NCI-H82 treated with DMSO at 0.1 percent for 48 hours (cell line): Measurements from ENCODE around the gene CNOT6L.

Experiments
- DNase-seq: peaks from one replicate; lab custom pipeline; 2025; ENCODE audit not compliant: unreplicated experiment; lab: John Stamatoyannopoulos, UW

Gene CNOT6L

DNA sequence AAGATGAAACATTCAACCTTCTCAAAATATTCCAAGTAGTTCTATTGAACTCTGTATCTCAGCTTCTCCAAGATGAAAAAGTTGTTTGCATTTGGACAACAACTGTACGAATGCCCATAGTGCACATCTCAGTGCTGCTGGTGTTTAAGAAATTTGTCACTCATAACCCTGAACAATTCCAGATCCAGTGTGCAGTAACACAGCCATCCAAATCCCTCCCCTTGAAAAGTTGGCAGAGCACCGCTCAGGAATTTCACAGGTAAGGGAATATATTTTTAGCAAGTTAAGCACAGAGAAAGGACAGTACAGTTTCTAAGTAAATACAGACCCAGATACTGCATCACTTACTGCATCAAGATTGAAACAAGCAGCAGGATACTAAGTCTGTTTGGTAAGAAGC lies 104.7 kb downstream of the CNOT6L start:
- DNase-seq, result no peak

DNA sequence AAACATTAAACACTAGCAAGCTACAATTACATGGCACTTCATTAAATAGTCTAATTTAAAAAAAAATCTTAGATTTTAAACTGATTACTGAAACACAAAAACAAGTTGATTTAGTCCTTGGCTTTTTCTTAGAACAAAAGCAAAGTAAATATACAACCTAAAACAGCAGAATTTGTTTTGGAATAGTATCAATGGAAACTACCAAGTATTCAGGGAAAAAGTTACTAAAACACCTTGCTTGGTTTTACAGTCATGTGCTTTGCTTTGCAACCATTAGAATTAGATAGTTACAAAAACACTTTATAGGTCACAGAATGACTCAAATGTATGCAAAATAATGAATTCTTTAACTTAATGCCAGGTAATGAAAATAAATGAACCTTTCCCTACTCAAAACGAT lies 105.3 kb downstream of the CNOT6L start:
- DNase-seq, result no peak

GRCh38 chr4:77712675-77713074 lies 106.5 kb downstream of the CNOT6L start:
- no peak for DNase-seq

DNA sequence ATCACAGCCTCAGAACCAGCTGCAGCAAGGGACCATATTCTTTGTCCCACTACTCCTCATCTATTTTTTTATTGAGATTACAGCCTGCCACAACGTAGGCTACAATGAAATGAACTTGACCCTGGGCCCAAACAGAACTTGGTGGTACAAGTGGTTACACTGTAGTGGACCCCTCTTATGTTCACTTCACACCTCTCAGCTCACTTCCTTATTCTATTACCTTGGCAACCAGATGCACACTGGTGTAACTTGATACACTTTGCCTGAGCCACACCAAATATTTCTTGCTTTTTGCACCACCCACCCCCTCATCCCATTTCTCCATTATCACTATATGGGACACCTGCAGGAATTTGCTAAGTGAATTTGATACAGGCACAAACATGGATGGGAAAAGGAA lies 107.7 kb downstream of the CNOT6L start:
- no peak for DNase-seq

- DNase-seq, result no peak
Measured at GRCh38 chr4:77710684-77711083, 108.5 kb downstream of the CNOT6L start.

DNA sequence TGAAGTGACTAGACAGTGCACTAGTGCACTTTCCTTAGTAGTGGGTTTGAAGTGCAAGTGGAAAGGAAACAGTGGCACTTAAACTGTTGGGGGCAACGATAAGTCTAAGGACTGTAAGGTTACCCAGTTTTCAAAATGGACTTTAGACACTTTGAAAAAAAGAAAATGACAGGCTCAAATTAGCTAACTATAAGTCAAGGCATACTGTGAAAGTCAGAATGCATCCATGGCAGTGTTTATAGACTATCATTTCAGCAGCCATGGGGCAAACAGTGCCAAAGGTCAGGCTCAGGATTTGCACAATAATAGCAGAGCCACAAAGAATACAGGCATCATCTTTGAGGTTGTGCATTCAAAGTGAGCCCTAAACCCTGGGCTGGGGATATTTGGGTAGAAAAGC lies 109.1 kb downstream of the CNOT6L start:
- DNase-seq, result no peak

- DNase-seq, result no peak
Measured at GRCh38 chr4:77706717-77707116, 112.5 kb downstream of the CNOT6L start.

DNA sequence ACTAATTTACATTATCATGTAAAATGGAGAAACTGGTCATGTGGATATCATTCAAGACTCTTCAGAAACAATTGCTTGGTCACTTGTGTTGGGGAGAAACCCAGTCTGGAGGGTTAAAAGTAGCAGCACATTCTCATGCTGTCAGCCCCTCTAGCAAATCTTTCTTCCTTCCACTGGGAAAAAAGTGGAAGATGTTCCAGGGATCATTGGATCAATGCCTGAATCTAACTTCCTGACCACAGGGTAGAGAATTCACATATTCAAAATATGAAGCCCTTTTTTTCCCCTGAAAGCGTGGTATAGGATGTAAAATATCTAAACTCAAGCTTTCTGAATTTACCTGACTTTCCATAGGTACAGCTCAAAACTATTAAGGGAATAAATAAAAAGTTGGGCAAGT lies 115.5 kb downstream of the CNOT6L start:
- no peak for DNase-seq

DNA sequence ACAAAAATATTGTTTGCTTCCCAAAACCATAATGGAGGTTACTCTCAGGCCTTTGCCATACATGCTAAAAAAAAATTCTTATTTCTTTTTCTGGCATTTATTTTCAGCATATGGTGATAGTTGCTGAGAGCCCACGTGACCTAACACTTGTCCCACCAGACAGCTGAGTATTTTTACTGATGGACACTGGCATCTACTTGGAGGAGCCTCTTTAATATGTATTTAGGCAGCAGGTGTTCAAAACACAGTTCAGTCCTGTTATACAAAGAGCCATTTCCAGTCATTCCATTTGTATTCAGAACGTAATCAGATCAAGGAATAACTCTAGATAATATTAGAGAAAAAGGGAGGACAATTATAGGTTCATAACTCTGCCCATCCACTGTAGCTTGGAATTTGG lies 118.0 kb downstream of the CNOT6L start:
- DNase-seq, result no peak

GRCh38 chr4:77699731-77700210 lies 119.4 kb downstream of the CNOT6L start:
- DNase-seq, result peak; percentile 87

- DNase-seq, result peak; percentile 7
Measured at GRCh38 chr4:77697860-77698590, 121.1 kb downstream of the CNOT6L start.

- DNase-seq, result no peak
Measured at GRCh38 chr4:77695774-77696173, 123.4 kb downstream of the CNOT6L start.

DNA sequence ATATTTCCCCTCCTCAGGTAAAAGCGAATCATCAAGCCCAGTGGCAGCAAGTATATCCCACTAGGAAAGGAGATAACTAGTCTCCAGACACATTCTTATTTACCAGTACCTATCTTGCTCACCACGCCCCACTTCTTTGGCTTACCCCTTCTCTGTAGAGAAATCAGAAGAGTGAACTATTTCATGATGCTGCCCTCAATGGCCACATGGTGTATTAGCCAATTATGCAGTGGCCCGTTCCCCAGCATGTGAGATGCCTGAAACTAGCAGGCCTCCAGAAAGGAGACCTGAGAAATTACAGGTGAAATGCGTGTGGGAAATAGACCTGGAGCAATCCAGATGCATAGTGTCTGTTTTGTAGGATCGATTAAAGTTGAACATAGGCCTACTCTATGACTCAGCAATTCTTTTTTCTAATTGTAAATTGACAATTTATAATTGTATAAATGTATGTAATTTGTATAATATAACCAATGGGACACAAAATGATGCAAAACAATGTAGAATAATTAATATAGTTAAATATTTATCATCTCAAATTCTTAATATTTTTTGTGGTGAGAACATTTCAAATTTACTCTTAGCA lies 126.2 kb downstream of the CNOT6L start:
- no peak for DNase-seq

GRCh38 chr4:77681792-77682191 lies 137.4 kb downstream of the CNOT6L start:
- no peak for DNase-seq

DNA sequence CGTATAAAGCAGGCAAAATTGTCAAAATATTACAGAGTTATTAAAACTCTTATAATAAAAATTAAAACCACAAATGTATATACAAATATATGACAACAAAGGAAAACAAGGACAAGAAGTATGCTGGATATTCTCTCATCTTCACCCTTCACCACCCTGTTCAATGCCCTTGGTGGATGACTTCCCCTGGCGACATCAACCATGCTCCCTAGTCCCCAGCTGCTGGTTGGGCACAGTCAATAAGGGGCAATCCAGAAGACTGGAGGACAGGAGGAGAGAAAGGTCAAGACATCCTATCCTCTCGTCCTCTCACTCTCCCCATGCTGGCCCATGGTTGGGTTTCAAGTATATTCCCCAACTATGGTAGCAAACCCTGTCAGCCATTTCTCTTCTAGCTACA lies 142.3 kb downstream of the CNOT6L start:
- no peak for DNase-seq

DNA sequence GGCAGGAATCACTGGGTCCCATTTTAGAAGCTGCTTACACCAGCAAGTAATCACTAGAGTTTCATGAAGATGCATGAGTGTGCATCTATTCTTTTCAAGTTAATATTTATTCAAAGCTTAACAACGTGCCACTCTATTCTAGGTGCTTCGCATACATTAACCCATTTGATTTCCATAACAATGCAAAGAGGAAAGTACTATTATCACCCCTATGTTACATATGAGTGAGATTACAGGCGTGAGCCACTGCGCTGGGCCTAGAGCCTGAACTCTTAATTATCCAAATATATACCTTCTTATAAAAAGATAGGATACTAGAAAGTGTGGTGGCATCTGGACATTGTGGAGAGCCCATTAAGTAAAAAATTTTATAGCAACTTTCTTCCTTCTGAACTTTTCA lies 148.1 kb downstream of the CNOT6L start:
- DNase-seq, result no peak

GRCh38 chr4:77669946-77670590 lies 149.1 kb downstream of the CNOT6L start:
- DNase-seq, result no peak

GRCh38 chr4:77665381-77666069 lies 153.6 kb downstream of the CNOT6L start:
- no peak for DNase-seq
